ENCODE measurements around the gene ZBTB20.

ZBTB20 gene

DNA sequence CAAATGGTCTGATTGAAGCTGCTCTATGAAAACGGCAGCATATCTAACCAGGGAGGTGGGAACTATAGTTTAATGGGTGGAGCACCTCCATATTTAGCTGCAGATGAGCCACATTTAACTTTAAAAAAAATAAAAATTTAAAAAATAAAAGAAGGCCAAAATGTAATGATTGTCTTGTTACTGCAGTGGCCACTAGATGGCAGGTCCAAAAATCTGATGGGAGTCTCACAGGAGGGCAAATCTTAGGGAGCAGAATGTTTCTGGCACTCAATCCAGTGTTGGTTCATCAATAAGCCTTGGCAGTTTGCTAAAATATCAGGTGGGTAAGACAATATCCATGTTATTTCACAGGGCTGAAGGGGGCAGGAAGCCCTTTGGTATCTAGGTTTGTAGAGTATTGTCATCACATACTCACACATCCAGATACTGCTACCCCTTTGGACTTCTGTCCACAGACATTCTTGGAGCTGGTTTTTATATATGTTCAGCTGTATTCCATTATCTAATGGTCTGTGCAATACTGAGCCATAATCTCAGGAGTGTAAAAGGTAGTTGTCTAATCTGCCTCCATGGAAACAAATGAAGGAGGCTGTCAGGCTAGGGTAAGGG, 619.9 kb downstream of the ZBTB20 start:
- DNase-seq (ENCODE audit: low spot score): peak; percentile 17

GRCh38 chr3:114525278-114525677, 621.8 kb downstream of the ZBTB20 start:
- DNase-seq (ENCODE audit: low spot score): no peak

DNA sequence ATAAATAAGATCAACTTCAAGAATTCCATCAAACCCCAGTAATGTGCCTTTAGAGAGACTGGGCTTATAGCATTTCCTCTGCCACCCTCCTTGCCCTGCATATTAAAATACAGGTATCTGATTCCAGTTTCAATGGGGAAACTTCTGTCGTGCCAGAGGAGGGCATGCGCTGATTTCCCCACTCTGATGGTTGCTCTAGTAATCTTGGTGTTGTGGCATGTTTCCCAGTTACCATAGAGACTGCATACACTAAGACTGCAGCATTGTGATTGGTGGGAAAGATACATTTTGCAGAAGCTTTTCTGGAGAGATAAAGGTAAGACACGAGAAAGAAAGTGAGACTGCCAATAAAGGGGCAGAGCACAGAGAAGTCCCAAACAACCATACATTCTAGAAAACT, 627.7 kb downstream of the ZBTB20 start:
- DNase-seq (ENCODE audit: low spot score): peak; percentile 66

DNA sequence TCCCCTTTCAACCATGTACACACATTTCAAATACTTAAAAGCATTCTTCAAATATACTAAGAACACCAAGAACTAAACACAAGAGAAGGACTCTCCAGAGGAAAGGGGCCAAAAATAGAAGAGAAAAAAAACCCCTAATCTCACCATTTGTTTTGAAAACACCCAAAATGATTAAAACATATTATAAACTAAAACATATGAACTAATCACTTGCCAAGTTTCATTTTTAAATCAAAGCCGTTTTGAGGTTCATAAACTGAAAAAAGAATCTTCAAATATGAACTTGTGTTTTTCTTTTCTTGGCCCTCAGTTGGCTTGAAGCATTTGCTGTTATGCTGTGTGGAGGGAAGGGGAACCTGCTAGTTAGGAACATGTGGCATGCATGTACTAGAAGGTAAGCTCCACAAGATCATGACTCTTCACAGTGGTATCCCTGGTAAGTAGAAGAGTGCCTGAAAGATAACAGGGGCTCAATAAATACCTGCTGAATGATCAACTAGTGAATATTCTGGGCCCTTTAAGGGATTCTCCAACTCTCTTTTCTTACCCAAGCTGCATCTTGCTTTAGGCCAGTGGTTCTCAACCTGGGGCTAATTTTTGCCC, 628.8 kb downstream of the ZBTB20 start:
- DNase-seq (ENCODE audit: low spot score): no peak

DNA sequence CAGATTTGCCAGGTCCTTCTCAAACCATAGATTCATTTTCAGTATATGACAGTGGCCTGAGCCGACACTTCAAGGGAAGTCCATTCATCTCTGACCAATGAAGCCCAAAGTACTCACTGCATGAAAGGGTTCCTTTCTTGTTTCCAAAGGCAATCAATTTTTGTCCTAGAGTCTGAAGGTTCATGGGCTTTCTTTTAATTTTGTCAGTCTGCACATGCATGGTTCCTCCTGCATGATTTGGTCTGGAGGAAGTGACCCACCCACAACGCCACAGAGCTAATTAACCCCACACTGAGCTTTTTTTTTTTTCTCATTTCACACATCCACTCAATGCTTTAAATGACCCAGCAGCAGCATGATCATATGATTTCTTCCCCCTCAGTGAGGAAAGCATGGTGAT, 636.9 kb downstream of the ZBTB20 start:
- no peak for DNase-seq (ENCODE audit: low spot score)

DNA sequence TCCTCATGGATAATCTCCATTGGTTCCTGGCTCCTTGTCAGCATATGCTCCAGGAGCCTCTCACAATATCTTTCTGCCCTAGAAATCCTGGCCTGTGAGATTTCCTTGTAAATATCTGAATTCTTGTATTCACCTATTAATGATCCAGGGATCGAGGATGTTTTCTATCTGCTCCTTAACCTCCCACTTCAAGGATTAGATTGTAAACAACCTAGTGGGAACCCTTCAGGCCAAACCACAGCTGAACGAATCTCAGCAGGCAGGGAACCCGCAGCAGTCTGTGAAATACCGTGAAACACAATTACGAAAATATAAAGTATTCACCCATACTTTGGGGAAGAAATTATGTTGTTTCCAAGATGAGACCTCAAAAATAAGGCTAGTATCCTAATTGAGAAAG, 637.3 kb downstream of the ZBTB20 start:
- no peak for DNase-seq (ENCODE audit: low spot score)

DNA sequence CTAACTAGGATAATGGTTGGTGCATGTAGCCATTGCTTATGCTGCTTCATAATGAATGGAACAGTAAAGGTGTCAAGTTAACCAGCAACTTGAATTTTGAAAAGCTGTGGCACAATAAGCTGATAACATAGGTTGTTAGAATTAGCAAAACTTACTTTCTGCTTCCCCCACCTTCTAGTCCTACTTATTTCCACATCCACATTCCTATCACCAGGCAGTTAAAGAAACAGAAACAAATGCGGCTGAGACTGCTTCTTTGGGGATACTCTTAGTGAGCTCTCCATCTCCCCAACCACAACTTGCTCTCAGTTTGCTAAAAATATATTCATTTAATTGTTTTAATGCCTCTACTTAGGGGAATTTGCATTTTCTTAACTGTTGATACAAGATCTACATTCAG, 638.1 kb downstream of the ZBTB20 start:
- no peak for DNase-seq (ENCODE audit: low spot score)

- DNase-seq (ENCODE audit: low spot score): no peak
Observed at GRCh38 chr3:114508208-114508607, 638.9 kb downstream of the ZBTB20 start.

DNA sequence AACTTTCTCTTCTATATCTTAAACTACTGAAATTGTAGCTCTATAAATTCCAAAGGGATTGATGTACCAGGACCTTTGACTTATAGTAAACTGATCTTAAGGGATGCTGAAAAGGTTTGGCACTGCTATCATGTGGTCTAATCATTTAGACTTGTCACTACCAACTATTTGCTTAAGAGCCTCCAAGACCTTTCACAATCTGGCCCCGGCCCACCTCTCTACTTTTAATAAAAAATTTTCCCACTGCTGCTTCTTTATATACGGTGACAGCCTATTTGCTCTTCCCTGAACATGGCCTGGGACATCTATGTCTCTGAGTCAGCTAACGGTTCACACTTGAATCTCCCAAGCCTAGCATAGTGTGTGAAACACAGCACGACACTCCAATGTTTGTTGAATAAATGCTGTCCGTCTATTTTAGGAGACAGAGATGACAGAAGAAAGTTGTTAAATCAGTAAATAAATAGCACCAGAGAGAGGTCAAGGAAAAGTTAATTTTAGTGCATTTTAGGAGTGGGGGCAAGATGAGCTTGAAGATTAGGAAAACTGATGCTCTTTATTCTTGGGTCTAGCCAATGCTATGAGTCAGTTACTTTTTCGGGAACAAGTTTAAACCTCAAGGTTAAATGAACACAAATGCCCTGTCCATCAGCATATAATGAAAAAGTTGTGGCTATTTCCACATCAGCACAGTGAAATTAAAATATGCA, 640.3 kb downstream of the ZBTB20 start:
- no peak for DNase-seq (ENCODE audit: low spot score)

DNA sequence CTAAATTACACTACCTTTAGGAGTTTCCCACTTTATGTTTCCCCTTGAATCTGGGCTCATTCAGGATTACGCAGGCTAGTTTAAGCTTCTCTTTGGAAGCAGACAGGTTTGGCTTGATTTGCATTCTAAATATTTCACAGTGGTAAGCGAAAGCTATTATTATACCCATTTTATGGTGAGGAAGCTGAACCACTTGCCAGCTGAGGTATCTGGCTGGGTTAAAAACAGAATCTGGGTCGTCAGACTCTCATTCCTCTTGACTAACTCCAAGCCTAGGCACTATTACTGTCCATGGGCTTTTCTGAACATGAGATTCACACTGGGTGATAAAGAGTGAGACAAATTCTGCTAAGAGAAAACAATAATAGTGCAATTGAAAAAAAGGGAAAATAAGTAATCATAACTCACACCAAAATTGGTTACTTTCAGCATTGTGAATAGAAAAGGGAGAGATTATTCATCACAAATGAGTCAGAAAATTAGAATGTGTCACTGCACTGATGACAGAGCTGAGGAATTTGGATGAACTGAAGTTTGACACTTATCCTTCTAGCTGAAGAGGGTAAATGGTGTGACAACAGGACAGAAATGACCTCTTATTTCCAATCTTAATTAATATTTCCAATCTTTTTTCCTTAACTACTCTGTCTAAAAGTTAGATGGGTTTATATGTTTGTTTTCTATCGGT, 642.0 kb downstream of the ZBTB20 start:
- peak; percentile 65 for DNase-seq (ENCODE audit: low spot score)

GRCh38 chr3:114502204-114502603, 644.9 kb downstream of the ZBTB20 start:
- DNase-seq (ENCODE audit: low spot score): no peak

- no peak for DNase-seq (ENCODE audit: low spot score)
Observed at GRCh38 chr3:114499976-114500375, 647.1 kb downstream of the ZBTB20 start.

- DNase-seq (ENCODE audit: low spot score): peak; percentile 68
Observed at GRCh38 chr3:114498539-114499370, 648.3 kb downstream of the ZBTB20 start.

DNA sequence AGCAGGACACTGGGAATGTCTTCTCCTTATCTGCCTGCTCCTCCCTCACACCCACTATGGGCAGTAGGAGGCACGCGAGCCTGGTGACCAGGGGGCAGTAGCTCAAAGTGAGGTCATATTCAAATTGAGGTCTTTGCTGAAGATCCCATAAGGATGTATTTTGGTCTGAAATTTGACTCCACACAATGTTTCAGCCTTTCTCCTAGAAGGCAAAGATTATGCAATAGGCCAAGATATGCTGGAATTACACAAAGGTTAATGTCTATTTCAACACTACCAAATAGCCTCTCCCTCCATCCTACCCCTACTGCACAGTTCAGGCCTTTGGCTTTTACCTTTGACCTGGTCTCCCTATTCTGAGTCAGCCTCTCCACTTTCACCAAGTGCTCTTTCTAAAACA, 650.2 kb downstream of the ZBTB20 start:
- no peak for DNase-seq (ENCODE audit: low spot score)

DNA sequence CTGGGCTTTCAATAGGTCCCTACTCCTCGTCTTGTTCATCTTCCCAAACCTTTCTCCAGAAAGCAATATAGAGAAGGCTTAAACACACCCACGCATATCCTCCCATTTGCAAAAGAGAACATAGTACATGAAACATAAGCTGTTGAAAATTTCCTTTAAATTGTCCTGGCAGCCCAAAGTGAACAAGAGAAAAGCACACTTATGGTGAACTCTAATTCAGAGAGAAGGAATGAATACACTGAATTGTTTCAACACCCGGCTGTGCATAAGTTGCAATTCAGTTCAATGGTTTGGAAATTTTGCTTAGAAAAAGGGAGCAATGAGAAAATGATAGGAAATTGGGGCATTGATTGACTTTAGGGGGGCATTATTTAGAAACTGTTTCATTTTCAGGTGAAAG, 650.6 kb downstream of the ZBTB20 start:
- DNase-seq (ENCODE audit: low spot score): no peak

- DNase-seq (ENCODE audit: low spot score): peak; percentile 70
Observed at GRCh38 chr3:114496021-114496434, 651.1 kb downstream of the ZBTB20 start.

- no peak for DNase-seq (ENCODE audit: low spot score)
Observed at GRCh38 chr3:114494498-114494897, 652.6 kb downstream of the ZBTB20 start.

GRCh38 chr3:114490829-114491228, 656.3 kb downstream of the ZBTB20 start:
- DNase-seq (ENCODE audit: low spot score): no peak

DNA sequence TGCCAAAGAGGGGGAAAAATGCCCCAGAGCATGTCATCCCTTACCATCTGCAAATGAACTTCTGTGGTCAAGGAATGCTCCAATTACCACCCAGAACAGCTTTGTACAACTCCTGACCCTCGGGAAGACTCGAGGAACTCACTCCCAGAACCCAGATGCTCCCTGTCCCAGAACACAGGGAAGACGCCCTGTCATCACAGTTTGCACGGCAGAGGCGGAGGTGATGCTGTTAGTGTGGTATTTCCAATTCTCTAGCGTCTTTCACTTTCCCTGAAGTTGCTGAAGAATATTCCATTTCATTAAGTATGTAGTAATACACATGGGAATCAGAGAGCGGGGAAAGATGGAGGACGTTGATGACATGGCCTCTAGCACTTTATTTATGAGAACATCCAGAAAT, 659.6 kb downstream of the ZBTB20 start:
- no peak for DNase-seq (ENCODE audit: low spot score)

- no peak for DNase-seq (ENCODE audit: low spot score)
Observed at GRCh38 chr3:114484919-114485318, 662.2 kb downstream of the ZBTB20 start.

GRCh38 chr3:114481113-114481512, 666.0 kb downstream of the ZBTB20 start:
- DNase-seq (ENCODE audit: low spot score): no peak

GRCh38 chr3:114480442-114480841, 666.6 kb downstream of the ZBTB20 start:
- no peak for DNase-seq (ENCODE audit: low spot score)

All from kidney tubule cell (primary cell).